Measurements from ENCODE around the gene TKTL1.

DNA sequence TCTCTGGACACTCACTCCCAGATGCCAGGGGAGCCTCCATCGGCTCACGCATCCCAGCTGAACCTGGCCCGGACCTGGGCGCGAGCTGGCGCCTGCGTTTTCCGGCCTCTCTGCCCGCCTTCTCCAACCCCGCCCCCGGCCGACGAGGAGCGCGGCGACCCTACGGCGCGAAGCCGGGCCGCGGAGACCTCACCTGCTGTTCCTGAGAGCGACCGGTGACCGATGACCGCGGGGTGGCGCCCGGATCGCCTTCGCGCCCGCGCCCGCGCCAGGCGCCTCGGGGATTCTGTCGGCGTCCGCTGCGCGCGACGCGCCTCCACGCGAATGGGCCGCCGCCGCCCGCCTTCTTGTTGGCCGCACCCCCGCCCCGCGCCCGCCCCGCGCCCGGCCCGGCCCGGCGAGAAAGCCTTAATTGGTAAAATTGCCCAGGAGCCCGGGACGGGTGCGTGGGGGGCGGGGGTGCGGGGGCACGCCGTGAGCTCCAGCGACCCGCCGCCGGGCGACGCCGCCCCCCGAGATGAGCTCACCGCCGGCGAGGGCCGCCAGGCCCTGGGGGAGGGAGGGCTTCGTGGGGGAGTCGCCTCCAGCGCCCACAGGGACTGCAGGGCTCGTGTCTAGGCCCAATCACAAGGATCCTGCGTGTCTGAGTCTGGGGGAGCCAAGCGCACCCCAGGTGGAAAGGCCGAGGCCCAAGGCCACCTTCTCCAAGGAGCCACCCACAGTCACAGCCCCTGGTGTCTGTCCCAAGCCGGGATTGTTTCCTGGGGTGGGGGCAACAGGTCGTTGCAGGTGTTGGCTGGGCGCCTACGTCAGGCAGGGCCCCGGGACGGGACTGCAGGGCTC lies 78.9 kb downstream of the TKTL1 start, which contains the start of gene FLNA:
- TF ChIP-seq, protein P1, sequence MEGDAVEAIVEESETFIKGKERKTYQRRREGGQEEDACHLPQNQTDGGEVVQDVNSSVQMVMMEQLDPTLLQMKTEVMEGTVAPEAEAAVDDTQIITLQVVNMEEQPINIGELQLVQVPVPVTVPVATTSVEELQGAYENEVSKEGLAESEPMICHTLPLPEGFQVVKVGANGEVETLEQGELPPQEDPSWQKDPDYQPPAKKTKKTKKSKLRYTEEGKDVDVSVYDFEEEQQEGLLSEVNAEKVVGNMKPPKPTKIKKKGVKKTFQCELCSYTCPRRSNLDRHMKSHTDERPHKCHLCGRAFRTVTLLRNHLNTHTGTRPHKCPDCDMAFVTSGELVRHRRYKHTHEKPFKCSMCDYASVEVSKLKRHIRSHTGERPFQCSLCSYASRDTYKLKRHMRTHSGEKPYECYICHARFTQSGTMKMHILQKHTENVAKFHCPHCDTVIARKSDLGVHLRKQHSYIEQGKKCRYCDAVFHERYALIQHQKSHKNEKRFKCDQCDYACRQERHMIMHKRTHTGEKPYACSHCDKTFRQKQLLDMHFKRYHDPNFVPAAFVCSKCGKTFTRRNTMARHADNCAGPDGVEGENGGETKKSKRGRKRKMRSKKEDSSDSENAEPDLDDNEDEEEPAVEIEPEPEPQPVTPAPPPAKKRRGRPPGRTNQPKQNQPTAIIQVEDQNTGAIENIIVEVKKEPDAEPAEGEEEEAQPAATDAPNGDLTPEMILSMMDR (conservative IDR thresholded peaks at IDR 0.05) = no peak
- no peak for TF ChIP-seq EZH2 (IDR thresholded peaks at IDR 0.05; ENCODE audit: low read depth)

All from PC-9 (cell line).